IPS-20b (cell line): ENCODE data around the gene DICER1.

Experiments
- H3K27ac ChIP-seq: one replicate; pipeline ENCODE4 v1.5.1; 2013; ENCODE audit warnings: low read length
- H3K27me3 ChIP-seq: 2 replicates; pipeline ENCODE4 v1.6.1; 2013; ENCODE audit warnings: mild to moderate bottlenecking, low read length, inconsistent platforms; ENCODE audit not compliant: insufficient read depth
- H3K36me3 ChIP-seq: 2 replicates; pipeline ENCODE4 v1.6.1; 2013; ENCODE audit warnings: low read depth, mild to moderate bottlenecking, inconsistent platforms, low read length, moderate library complexity; ENCODE audit not compliant: insufficient read depth
- H3K4me1 ChIP-seq: 2 replicates; pipeline ENCODE4 v1.6.1; 2013; ENCODE audit warnings: mild to moderate bottlenecking, control low read depth, inconsistent platforms, low read length, moderate library complexity; ENCODE audit not compliant: insufficient read depth
- H3K4me3 ChIP-seq: 2 replicates; pipeline ENCODE4 v1.5.1; 2013; ENCODE audit warnings: mild to moderate bottlenecking, low read length, inconsistent platforms
- H3K9ac ChIP-seq: 2 replicates; pipeline ENCODE4 v1.6.1; 2013; ENCODE audit warnings: low read depth, mild to moderate bottlenecking, inconsistent platforms, low read length, moderate library complexity
- H3K9me3 ChIP-seq: 2 replicates; pipeline ENCODE4 v1.6.1; 2013; ENCODE audit warnings: mild to moderate bottlenecking, low read depth, low read length, inconsistent platforms; ENCODE audit not compliant: insufficient read depth

DICER1 gene

GRCh38 chr14:95097385-95097784 is 59.9 kb downstream of the DICER1 start:
- H3K27ac ChIP-seq = no peak overlapping the region
- H3K4me3 ChIP-seq = no peak overlapping the region
- no peak overlapping the region for H3K9ac ChIP-seq
- H3K27me3 ChIP-seq = no peaks in the 10 kb centered on the region
- no peaks in the 10 kb centered on the region for H3K9me3 ChIP-seq
- peaks cover 54% of the 10 kb centered on the region for H3K36me3 ChIP-seq
- peaks cover 12% of the 10 kb centered on the region; the same call in 1 of the 2 replicates for H3K4me1 ChIP-seq

DNA sequence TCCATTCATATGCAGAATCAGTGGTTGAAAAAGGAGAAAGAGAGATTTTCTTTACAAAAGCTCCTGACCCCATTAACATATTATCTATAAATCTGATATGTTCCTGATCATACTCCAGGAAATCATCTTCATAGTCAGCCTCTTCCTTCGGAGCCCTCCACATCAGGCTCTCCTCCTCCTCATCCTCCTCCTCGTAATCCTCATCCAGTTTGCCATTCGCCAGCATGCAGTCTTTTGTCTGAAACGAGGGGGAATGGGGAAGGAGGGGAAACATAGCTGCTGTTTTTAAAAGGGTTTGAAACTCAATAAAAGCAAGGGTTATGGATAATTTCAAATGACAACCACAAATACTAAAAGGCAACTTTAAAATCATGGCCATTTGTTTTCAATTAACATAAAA is 60.9 kb downstream of the DICER1 start:
- Histone ChIP-seq H3K36me3 (peaks cover 54% of the 10 kb centered on the region), H3K9ac (no peak overlapping the region; the same call in 1 of the 2 replicates), H3K27me3 (no peaks in the 10 kb centered on the region), H3K4me3 (no peak overlapping the region), H3K27ac (no peak overlapping the region), H3K9me3 (no peaks in the 10 kb centered on the region), H3K4me1 (peaks cover 12% of the 10 kb centered on the region; the same call in 1 of the 2 replicates)

- H3K27ac ChIP-seq = no peak overlapping the region
Measured at GRCh38 chr14:95095996-95096395, 61.3 kb downstream of the DICER1 start.

GRCh38 chr14:95092723-95093122 is 64.6 kb downstream of the DICER1 start:
- H3K36me3 ChIP-seq = peaks cover 86% of the 10 kb centered on the region
- peaks cover 12% of the 10 kb centered on the region; the same call in 1 of the 2 replicates for H3K4me1 ChIP-seq
- no peaks in the 10 kb centered on the region for H3K27me3 ChIP-seq
- H3K27ac ChIP-seq = no peak overlapping the region
- no peak overlapping the region for H3K4me3 ChIP-seq
- H3K9ac ChIP-seq = no peak overlapping the region
- H3K9me3 ChIP-seq = no peaks in the 10 kb centered on the region

More at GRCh38 chr14:95095996-95096395, 61.3 kb downstream of the DICER1 start:
- Histone ChIP-seq H3K27me3 (no peaks in the 10 kb centered on the region), H3K4me3 (no peak overlapping the region), H3K9me3 (no peaks in the 10 kb centered on the region), H3K4me1 (peaks cover 12% of the 10 kb centered on the region; the same call in 1 of the 2 replicates), H3K9ac (no peak overlapping the region; the same call in 1 of the 2 replicates), H3K36me3 (peaks cover 54% of the 10 kb centered on the region)

- peaks cover 11% of the 10 kb centered on the region; the same call in 1 of the 2 replicates for H3K4me1 ChIP-seq
- no peak overlapping the region for H3K9ac ChIP-seq
- H3K27ac ChIP-seq = no peak overlapping the region
- H3K4me3 ChIP-seq = no peak overlapping the region
- H3K27me3 ChIP-seq = no peaks in the 10 kb centered on the region
- no peaks in the 10 kb centered on the region for H3K9me3 ChIP-seq
- H3K36me3 ChIP-seq = peaks cover 95% of the 10 kb centered on the region
Measured at GRCh38 chr14:95091581-95091980, 65.7 kb downstream of the DICER1 start.

DNA sequence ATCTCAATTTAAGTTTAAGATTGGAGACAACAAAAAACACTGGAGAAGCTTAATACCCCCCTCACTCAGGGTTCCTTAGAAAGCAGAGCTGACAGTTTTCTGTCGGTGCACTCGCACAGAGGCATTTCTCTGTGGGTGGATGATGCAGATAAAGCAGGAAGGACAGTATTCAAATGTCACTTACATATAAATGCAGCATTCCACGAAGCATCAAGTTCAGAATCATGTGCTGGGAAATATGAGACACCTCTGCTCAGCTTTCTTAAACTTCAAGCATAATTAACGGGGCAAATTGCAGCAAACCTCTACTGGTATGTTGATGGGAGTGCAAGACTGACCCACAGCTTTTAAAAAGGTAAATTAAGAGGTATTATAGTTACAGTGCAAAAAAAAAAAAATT is 68.7 kb downstream of the DICER1 start:
- no peak overlapping the region for H3K9ac ChIP-seq
- no peak overlapping the region for H3K4me3 ChIP-seq
- no peak overlapping the region for H3K27ac ChIP-seq
- no peaks in the 10 kb centered on the region for H3K27me3 ChIP-seq
- H3K36me3 ChIP-seq = peaks cover 79% of the 10 kb centered on the region
- no peaks in the 10 kb centered on the region for H3K4me1 ChIP-seq
- H3K9me3 ChIP-seq = no peaks in the 10 kb centered on the region

GRCh38 chr14:95087619-95088018 is 69.7 kb downstream of the DICER1 start:
- no peaks in the 10 kb centered on the region for H3K27me3 ChIP-seq
- H3K9me3 ChIP-seq = no peaks in the 10 kb centered on the region
- no peak overlapping the region for H3K9ac ChIP-seq
- H3K4me1 ChIP-seq = no peaks in the 10 kb centered on the region
- H3K36me3 ChIP-seq = peaks cover 68% of the 10 kb centered on the region
- H3K4me3 ChIP-seq = no peak overlapping the region
- no peak overlapping the region for H3K27ac ChIP-seq

DNA sequence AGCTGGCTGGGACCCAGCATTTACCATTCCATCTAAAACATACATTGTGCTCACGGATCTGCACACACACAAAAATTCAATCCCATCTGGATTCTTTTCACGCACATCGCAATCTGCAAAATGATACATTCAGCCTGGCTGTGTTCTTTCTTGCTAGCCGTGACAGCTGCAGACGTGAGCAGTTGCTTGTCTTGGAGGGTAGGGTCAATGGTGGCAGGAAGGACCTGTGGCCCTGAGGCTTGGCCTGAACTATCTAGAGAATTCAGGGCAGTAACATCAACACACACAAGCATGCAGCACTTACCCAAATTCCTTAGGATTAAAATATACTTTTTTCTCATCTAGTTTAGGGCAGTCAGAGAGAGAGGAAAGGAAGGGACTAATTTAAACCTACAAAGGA is 72.0 kb downstream of the DICER1 start:
- H3K4me3 ChIP-seq = no peak overlapping the region
- H3K27me3 ChIP-seq = no peaks in the 10 kb centered on the region
- H3K9ac ChIP-seq = no peak overlapping the region
- no peaks in the 10 kb centered on the region for H3K4me1 ChIP-seq
- H3K36me3 ChIP-seq = peaks cover 47% of the 10 kb centered on the region
- no peaks in the 10 kb centered on the region for H3K9me3 ChIP-seq
- H3K27ac ChIP-seq = no peak overlapping the region

DNA sequence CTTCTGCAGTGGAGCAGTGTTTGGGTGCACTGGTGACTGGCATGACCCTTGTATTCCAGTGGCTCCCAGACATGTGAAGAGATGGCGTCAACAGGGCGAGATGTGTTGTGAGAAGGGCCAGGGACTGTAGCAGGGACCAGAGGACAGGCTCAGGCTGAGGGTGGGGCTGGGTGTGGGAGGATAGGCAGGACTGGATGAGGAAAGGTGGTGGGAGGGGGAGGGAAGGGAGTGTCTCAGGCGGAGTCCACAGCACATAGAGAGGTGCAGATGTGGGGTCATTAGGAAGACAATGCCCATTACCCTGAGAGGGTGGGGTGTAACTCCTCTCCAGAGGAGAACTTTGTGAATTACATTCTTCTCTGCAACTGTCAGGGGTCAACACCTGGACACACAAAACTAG is 78.5 kb downstream of the DICER1 start:
- Histone ChIP-seq H3K9ac (no peak overlapping the region), H3K27ac (no peak overlapping the region), H3K4me3 (no peak overlapping the region), H3K9me3 (no peaks in the 10 kb centered on the region), H3K4me1 (peaks cover 9% of the 10 kb centered on the region), H3K27me3 (no peaks in the 10 kb centered on the region), H3K36me3 (no peaks in the 10 kb centered on the region)

GRCh38 chr14:95077345-95077744 is 80.0 kb downstream of the DICER1 start:
- H3K36me3 ChIP-seq = no peaks in the 10 kb centered on the region
- no peaks in the 10 kb centered on the region for H3K27me3 ChIP-seq
- no peak overlapping the region for H3K4me3 ChIP-seq

GRCh38 chr14:95075789-95076188 is 81.5 kb downstream of the DICER1 start:
- peaks cover 9% of the 10 kb centered on the region for H3K4me1 ChIP-seq
- no peaks in the 10 kb centered on the region for H3K9me3 ChIP-seq
- no peak overlapping the region for H3K4me3 ChIP-seq
- no peaks in the 10 kb centered on the region for H3K36me3 ChIP-seq
- no peaks in the 10 kb centered on the region for H3K27me3 ChIP-seq
- no peak overlapping the region for H3K27ac ChIP-seq
- H3K9ac ChIP-seq = no peak overlapping the region

More at GRCh38 chr14:95077345-95077744, 80.0 kb downstream of the DICER1 start:
- H3K9me3 ChIP-seq = no peaks in the 10 kb centered on the region
- H3K4me1 ChIP-seq = peaks cover 9% of the 10 kb centered on the region
- no peak overlapping the region for H3K9ac ChIP-seq
- H3K27ac ChIP-seq = no peak overlapping the region

- Histone ChIP-seq H3K4me1 (peaks cover 4% of the 10 kb centered on the region; the same call in 1 of the 2 replicates), H3K27me3 (no peaks in the 10 kb centered on the region), H3K27ac (no peak overlapping the region), H3K36me3 (no peaks in the 10 kb centered on the region), H3K4me3 (no peak overlapping the region), H3K9ac (no peak overlapping the region), H3K9me3 (no peaks in the 10 kb centered on the region)
Measured at GRCh38 chr14:95073947-95074346, 83.4 kb downstream of the DICER1 start.
